Effector memory CD4-positive, alpha-beta T cell (primary cell): ENCODE measurements around the gene HOXC12.

Experiments
- DNase-seq, 3 donors: peaks; one replicate each; pipeline ENCODE4 v3.0.0-alpha.2; 2020
- H3K27ac ChIP-seq: 2 replicates; pipeline ENCODE4 v1.7.0; 2013; ENCODE audit warnings: mild to moderate bottlenecking, low read length, moderate library complexity; ENCODE audit not compliant: insufficient read depth, poor library complexity, severe bottlenecking
- H3K27me3 ChIP-seq: replicated peaks from 2 replicates; pipeline ENCODE4 v1.7.0; 2013; ENCODE audit warnings: mild to moderate bottlenecking, low read length; ENCODE audit not compliant: insufficient read depth, control insufficient read depth, poor library complexity, severe bottlenecking
- H3K36me3 ChIP-seq: 2 replicates; pipeline ENCODE4 v1.7.0; 2013; ENCODE audit warnings: mild to moderate bottlenecking, low read length, moderate library complexity; ENCODE audit not compliant: control insufficient read depth, insufficient read depth
- H3K4me1 ChIP-seq: 2 replicates; pipeline ENCODE4 v1.7.0; 2013; ENCODE audit warnings: low read length, mild to moderate bottlenecking; ENCODE audit not compliant: control insufficient read depth, insufficient read depth, poor library complexity, severe bottlenecking
- H3K4me3 ChIP-seq: 2 replicates; pipeline ENCODE4 v1.7.0; 2013; ENCODE audit warnings: low read length, low read depth, mild to moderate bottlenecking; ENCODE audit not compliant: insufficient read depth, poor library complexity, severe bottlenecking
- H3K9me3 ChIP-seq: 2 replicates; pipeline ENCODE4 v1.7.0; 2013; ENCODE audit warnings: mild to moderate bottlenecking, low read length, moderate library complexity; ENCODE audit not compliant: control insufficient read depth

HOXC12 gene

GRCh38 chr12:53956914-53957536 lies 2.3 kb downstream of the HOXC12 start:
- Histone ChIP-seq H3K27me3 (peaks cover 84% of the 10 kb centered on the region), H3K4me1 (peaks cover 12% of the 10 kb centered on the region), H3K4me3 (no peak overlapping the region), H3K9me3 (peaks cover 3% of the 10 kb centered on the region), H3K36me3 (no peaks in the 10 kb centered on the region), H3K27ac (no peak overlapping the region)
- no peak for DNase-seq

- Histone ChIP-seq H3K36me3 (no peaks in the 10 kb centered on the region), H3K27ac (no peak overlapping the region), H3K9me3 (peaks cover 3% of the 10 kb centered on the region), H3K4me1 (peaks cover 7% of the 10 kb centered on the region), H3K27me3 (peaks cover 83% of the 10 kb centered on the region), H3K4me3 (no peak overlapping the region)
- DNase-seq = no peak
These were observed 3.4 kb downstream of the HOXC12 start for GRCh38 chr12:53958128-53958527.

- Histone ChIP-seq H3K27ac (no peak overlapping the region), H3K4me3 (no peak overlapping the region), H3K36me3 (no peaks in the 10 kb centered on the region), H3K27me3 (peaks cover 83% of the 10 kb centered on the region), H3K9me3 (no peaks in the 10 kb centered on the region), H3K4me1 (peaks cover 7% of the 10 kb centered on the region)
- DNase-seq = no peak
These were observed 4.6 kb downstream of the HOXC12 start for GRCh38 chr12:53959314-53959713.

GRCh38 chr12:53960187-53961024 lies 5.7 kb downstream of the HOXC12 start:
- Histone ChIP-seq H3K27ac (no peak overlapping the region), H3K36me3 (no peaks in the 10 kb centered on the region), H3K9me3 (no peaks in the 10 kb centered on the region), H3K4me3 (no peak overlapping the region), H3K27me3 (peaks cover 80% of the 10 kb centered on the region), H3K4me1 (peaks cover 12% of the 10 kb centered on the region)
- no peak for DNase-seq

GRCh38 chr12:53961025-53961761 lies 6.5 kb downstream of the HOXC12 start:
- no peak overlapping the region for H3K4me3 ChIP-seq
- peaks cover 19% of the 10 kb centered on the region for H3K4me1 ChIP-seq
- H3K9me3 ChIP-seq = no peaks in the 10 kb centered on the region
- no peak for DNase-seq
- peaks cover 80% of the 10 kb centered on the region for H3K27me3 ChIP-seq
- H3K36me3 ChIP-seq = no peaks in the 10 kb centered on the region
- no peak overlapping the region for H3K27ac ChIP-seq

GRCh38 chr12:53963005-53963404 lies 8.3 kb downstream of the HOXC12 start:
- no peak for DNase-seq
- Histone ChIP-seq H3K4me1 (peaks cover 23% of the 10 kb centered on the region), H3K36me3 (no peaks in the 10 kb centered on the region), H3K9me3 (no peaks in the 10 kb centered on the region), H3K27ac (no peak overlapping the region), H3K27me3 (peaks cover 81% of the 10 kb centered on the region), H3K4me3 (no peak overlapping the region)

GRCh38 chr12:53963434-53964314 lies 9.0 kb downstream of the HOXC12 start:
- Histone ChIP-seq H3K27ac (no peak overlapping the region), H3K4me1 (peaks cover 23% of the 10 kb centered on the region), H3K9me3 (no peaks in the 10 kb centered on the region), H3K27me3 (peaks cover 83% of the 10 kb centered on the region), H3K4me3 (no peak overlapping the region), H3K36me3 (no peaks in the 10 kb centered on the region)
- no peak for DNase-seq

GRCh38 chr12:53964315-53964713 lies 9.6 kb downstream of the HOXC12 start:
- no peaks in the 10 kb centered on the region for H3K9me3 ChIP-seq
- no peak overlapping the region for H3K27ac ChIP-seq
- H3K27me3 ChIP-seq = peaks cover 85% of the 10 kb centered on the region
- H3K36me3 ChIP-seq = no peaks in the 10 kb centered on the region
- no peak for DNase-seq
- peaks cover 23% of the 10 kb centered on the region for H3K4me1 ChIP-seq
- no peak overlapping the region for H3K4me3 ChIP-seq

- no peak for DNase-seq
These were observed 10.8 kb downstream of the HOXC12 start for GRCh38 chr12:53965281-53966084.

More at GRCh38 chr12:53965281-53966084, 10.8 kb downstream of the HOXC12 start:
- Histone ChIP-seq H3K4me1 (peaks cover 23% of the 10 kb centered on the region), H3K27me3 (peaks cover 85% of the 10 kb centered on the region), H3K9me3 (no peaks in the 10 kb centered on the region), H3K36me3 (no peaks in the 10 kb centered on the region), H3K4me3 (no peak overlapping the region), H3K27ac (no peak overlapping the region)
